H1 (cell line): ENCODE results near the gene BCAR3. TPM values are rescaled to one million over a fixed set of nuclear protein-coding genes. Genes with fewer than 3 reads are reported as not detected.

ENCODE experiments used
- CTCF ChIA-PET: fragments of 300-600 bp; sonication (Branson Sonifier 250); formaldehyde crosslinking; loops from one replicate; lab custom pipeline; 2021; ENCODE audit not compliant: partially characterized antibody; lab: Charles Lee
- POLR2A ChIA-PET: fragments of 300-600 bp; sonication (Branson Sonifier 250); formaldehyde crosslinking; loops from one replicate; lab custom pipeline; 2021; ENCODE audit warnings: inconsistent platforms; ENCODE audit not compliant: partially characterized antibody; lab: Charles Lee
- DNase-seq, 2 experiments: peaks; one replicate each; pipeline versions ENCODE4 v3.0.0 to v3.0.0-alpha.2; 2010 to 2022; ENCODE audit warnings: low spot score in 2 of 2, low read depth in 1 of 2, mixed read lengths in 1 of 2
- FAIRE-seq: peaks from 2 replicates; lab custom pipeline; 2011; peaks lifted over from hg19 to GRCh38; lab: Jason Lieb, UNC
- H2AFZ ChIP-seq: 2 replicates; pipeline ENCODE4 v1.8.1; 2012; ENCODE audit warnings: low read length, inconsistent platforms
- H2AK5ac ChIP-seq: 2 replicates; pipeline ENCODE4 v1.6.1; 2013; ENCODE audit warnings: low read depth, low read length
- H2BK120ac ChIP-seq: replicated peaks from 2 replicates; pipeline ENCODE3; 2013; ENCODE audit warnings: low read depth, low read length, inconsistent platforms
- H2BK12ac ChIP-seq: 2 replicates; pipeline ENCODE4 v1.6.1; 2013; ENCODE audit warnings: low read depth, low read length
- H2BK15ac ChIP-seq: 2 replicates; pipeline ENCODE4 v1.6.1; 2013; ENCODE audit warnings: low read length
- H2BK20ac ChIP-seq: 2 replicates; pipeline ENCODE4 v1.6.1; 2013; ENCODE audit warnings: low read length
- H2BK5ac ChIP-seq: 2 replicates; pipeline ENCODE4 v1.6.1; 2013; ENCODE audit warnings: low read depth, low read length
- H3K14ac ChIP-seq: 2 replicates; pipeline ENCODE4 v1.6.1; 2013; ENCODE audit warnings: inconsistent platforms; ENCODE audit not compliant: insufficient read length
- H3K18ac ChIP-seq: 2 replicates; pipeline ENCODE4 v1.6.1; 2013; ENCODE audit warnings: low read length; ENCODE audit errors: extremely low read depth
- H3K23ac ChIP-seq: 2 replicates; pipeline ENCODE4 v1.6.1; 2013; ENCODE audit warnings: inconsistent platforms; ENCODE audit not compliant: insufficient read length
- H3K23me2 ChIP-seq: 2 replicates; pipeline ENCODE4 v1.6.1; 2013; ENCODE audit warnings: low read depth, low read length
- H3K27ac ChIP-seq: 2 replicates; pipeline ENCODE4 v1.6.1; 2011; ENCODE audit warnings: low read depth, low read length, inconsistent platforms
- H3K27me3 ChIP-seq, 4 experiments: replicated peaks in 1 of 4; 1 replicate in 1 of 4; 2 replicates in 3 of 4; pipeline versions ENCODE4 v1.6.1 to v1.8.1; 2011 to 2013; ENCODE audit warnings: low read length in 3 of 4, mild to moderate bottlenecking in 3 of 4, inconsistent platforms in 2 of 4, mixed read lengths in 2 of 4, moderate library complexity in 1 of 4; ENCODE audit not compliant: control insufficient read depth in 3 of 4, insufficient read depth in 3 of 4; ENCODE audit errors: extremely low read depth in 1 of 4
- H3K36me3 ChIP-seq, 4 experiments: 2 replicates each; pipeline versions ENCODE4 v1.6.1 to v1.8.1; 2011 to 2013; ENCODE audit warnings: mild to moderate bottlenecking in 4 of 4, low read length in 3 of 4, moderate library complexity in 2 of 4, control low read depth in 1 of 4, inconsistent platforms in 1 of 4; ENCODE audit not compliant: insufficient read depth in 4 of 4, control insufficient read depth in 2 of 4
- H3K4ac ChIP-seq: replicated peaks from 2 replicates; pipeline ENCODE3; 2013; ENCODE audit warnings: low read length, low read depth, mixed read lengths, inconsistent platforms; ENCODE audit not compliant: insufficient read length
- H3K4me1 ChIP-seq, 4 experiments: replicated peaks in 1 of 4; 1 replicate in 1 of 4; 2 replicates in 3 of 4; pipeline versions ENCODE4 v1.6.1 to v1.8.1; 2011 to 2013; ENCODE audit warnings: low read length in 3 of 4, inconsistent platforms in 2 of 4, mixed read lengths in 1 of 4; ENCODE audit not compliant: insufficient read depth in 4 of 4, control insufficient read depth in 3 of 4
- H3K4me2 ChIP-seq, 2 experiments: 2 replicates each; pipeline versions ENCODE4 v1.6.1 to v1.8.1; 2011 to 2013; ENCODE audit warnings: low read depth in 2 of 2, low read length in 2 of 2, control low read depth in 1 of 2, inconsistent platforms in 1 of 2, mild to moderate bottlenecking in 1 of 2; ENCODE audit not compliant: insufficient read depth in 1 of 2
- H3K4me3 ChIP-seq, 4 experiments: fragments of 200-600, 300-600 bp in 1 of 4; sonication (generic), shearing (Covaris generic), sonication (Bioruptor Twin) in 1 of 4; 2 replicates each; pipeline versions ENCODE4 v1.5.1 to v1.8.1; 2011 to 2016; ENCODE audit warnings: low read length in 4 of 4, low read depth in 3 of 4, control low read depth in 2 of 4, inconsistent platforms in 2 of 4, mild to moderate bottlenecking in 2 of 4, mixed read lengths in 1 of 4, moderate library complexity in 1 of 4; ENCODE audit not compliant: insufficient read depth in 2 of 4; ENCODE audit errors: extremely low read depth in 1 of 4
- H3K56ac ChIP-seq: replicated peaks from 2 replicates; pipeline ENCODE3; 2013; ENCODE audit warnings: low read depth, mild to moderate bottlenecking, mixed read lengths, low read length, inconsistent platforms; ENCODE audit not compliant: insufficient read length
- H3K79me1 ChIP-seq: 2 replicates; pipeline ENCODE4 v1.6.1; 2013; ENCODE audit warnings: low read depth, low read length, control low read depth
- H3K79me2 ChIP-seq, 2 experiments: 2 replicates each; pipeline versions ENCODE4 v1.6.1 to v1.8.1; 2012 to 2013; ENCODE audit warnings: low read length in 2 of 2, mild to moderate bottlenecking in 2 of 2, inconsistent platforms in 1 of 2; ENCODE audit not compliant: insufficient read depth in 2 of 2, control insufficient read depth in 1 of 2
- H3K9ac ChIP-seq, 4 experiments: replicated peaks in 1 of 4; 1 replicate in 1 of 4; 2 replicates in 3 of 4; pipeline versions ENCODE4 v1.6.1 to v1.8.1; 2011 to 2013; ENCODE audit warnings: low read depth in 3 of 4, low read length in 3 of 4, control low read depth in 2 of 4, mild to moderate bottlenecking in 2 of 4, moderate library complexity in 2 of 4, inconsistent platforms in 1 of 4; ENCODE audit errors: extremely low read depth in 1 of 4
- H3K9me3 ChIP-seq, 2 experiments: 2 replicates each; pipeline versions ENCODE4 v1.6.1 to v1.8.1; 2012 to 2013; ENCODE audit warnings: mild to moderate bottlenecking in 2 of 2, moderate library complexity in 2 of 2, control low read depth in 1 of 2, inconsistent platforms in 1 of 2, low read depth in 1 of 2, low read length in 1 of 2, mixed read lengths in 1 of 2; ENCODE audit not compliant: insufficient read depth in 2 of 2
- H4K20me1 ChIP-seq, 2 experiments: replicated peaks in 1 of 2; 2 replicates each; pipeline versions ENCODE3 to v1.8.1; 2011 to 2013; ENCODE audit warnings: inconsistent platforms in 2 of 2, low read length in 2 of 2, mild to moderate bottlenecking in 1 of 2; ENCODE audit not compliant: insufficient read depth in 2 of 2, control insufficient read depth in 1 of 2
- H4K5ac ChIP-seq: 2 replicates; pipeline ENCODE4 v1.6.1; 2013; ENCODE audit warnings: low read length, low read depth, mixed read lengths, inconsistent platforms; ENCODE audit not compliant: insufficient read length
- H4K8ac ChIP-seq: 2 replicates; pipeline ENCODE4 v1.8.0; 2013; ENCODE audit warnings: mild to moderate bottlenecking, moderate library complexity, low read length, inconsistent platforms; ENCODE audit not compliant: insufficient read depth; ENCODE audit errors: extremely low read depth
- H4K91ac ChIP-seq: replicated peaks from 2 replicates; pipeline ENCODE3; 2013; ENCODE audit warnings: low read length, mixed read lengths, inconsistent platforms; ENCODE audit not compliant: insufficient read length
- BACH1 ChIP-seq: IDR thresholded peaks from 2 replicates; pipeline ENCODE4 v1.6.1; 2012; ENCODE audit warnings: low read length, improper control_type of control experiment
- CEBPB ChIP-seq: IDR thresholded peaks from 2 replicates; pipeline ENCODE4 v1.6.1; 2012; ENCODE audit warnings: low read depth, low read length
- RAD21 ChIP-seq, 2 experiments: IDR thresholded peaks in 1 of 2; conservative IDR thresholded peaks in 1 of 2; 2 replicates each; pipeline ENCODE4 v1.6.1; 2011; ENCODE audit warnings: low read depth in 2 of 2, low read length in 2 of 2, improper control_type of control experiment in 1 of 2, inconsistent platforms in 1 of 2, mild to moderate bottlenecking in 1 of 2, moderate library complexity in 1 of 2
- SAP30 ChIP-seq: fragments of 300-600 bp; sonication (generic); IDR thresholded peaks from 2 replicates; pipeline ENCODE4 v1.7.1; 2012; ENCODE audit warnings: low read length, moderate library complexity, mild to moderate bottlenecking, inconsistent platforms; ENCODE audit not compliant: insufficient read depth, insufficient replicate concordance
- WGBS, 2 experiments: shearing (Covaris generic) in 1 of 2; methylation state at CpG; one replicate each; pipeline versions ENCODE4 v1.1.6 to v1.1.7; 2013 to 2015; ENCODE audit warnings: low lambda C conversion rate in 2 of 2, mixed read lengths in 2 of 2, inconsistent platforms in 1 of 2, low coverage in 1 of 2, missing lambda C conversion rate in 1 of 2; ENCODE audit not compliant: insufficient replicate concordance in 2 of 2, insufficient coverage in 1 of 2, insufficient read length in 1 of 2; ENCODE audit errors: extremely low coverage in 1 of 2, missing lambda C conversion rate in 1 of 2; 5-methylcytosine and 5-hydroxymethylcytosine counted together
- polyA plus RNA-seq, 7 experiments: library from polyadenylated mRNA; depleted of rRNA in 3 of 7; stranded (reverse) in 5 of 7; unstranded in 2 of 7; fragments of >200 nt in 5 of 7; fragments of 200-250 nt in 2 of 7; gene quantifications; 1 replicate in 5 of 7; 2 replicates in 1 of 7; 4 replicates in 1 of 7; pipeline versions ENCODE4 v1.2.1 to v1.2.3, GENCODE V29; 2011 to 2013; ENCODE audit warnings: missing spikeins in 2 of 7, mixed read lengths in 2 of 7
- total RNA-seq: library from RNA; stranded (reverse); fragmentation: NEBNext Ultra II Directional; extraction: Animal tissue kit (Norgen Biotek cat#: 25700); gene quantifications from 2 replicates; pipeline ENCODE4 v1.2.1, GENCODE V29; 2021
- TF ChIP-seq, protein P1 (sequence below): IDR thresholded peaks from 2 replicates; pipeline ENCODE4 v1.6.1; 2012; ENCODE audit warnings: inconsistent platforms

The BCAR3 gene
- total and polyA plus RNA-seq, 2 of the 8 experiments (the other 6 are each of a cell fraction or from before 2014, with no cell fraction given) = 5.6 to 9.2 TPM

- Histone ChIP-seq H2BK12ac (no peak overlapping the region), H3K4ac (no peak overlapping the region), H3K36me3 (peaks cover 0 to 30% (median 8%) of the 10 kb centered on the region in 4 experiments; a peak in 4 of 8 replicates), H3K79me2 (no peaks in the 10 kb centered on the region), H3K27ac (no peak overlapping the region), H2BK20ac (no peak overlapping the region), H2BK5ac (no peak overlapping the region), H2AK5ac (no peak overlapping the region), H4K20me1 (peaks cover 3% of the 10 kb centered on the region in 2 experiments), H4K5ac (no peak overlapping the region), H4K8ac (no peak overlapping the region), H3K14ac (no peak overlapping the region), H3K4me1 (no peaks in the 10 kb centered on the region), H3K4me3 (no peak overlapping the region), H2BK120ac (no peak overlapping the region), H3K56ac (no peak overlapping the region), H3K9me3 (no peaks in the 10 kb centered on the region), H2AFZ (no peak overlapping the region), H3K9ac (no peak overlapping the region), H4K91ac (no peak overlapping the region)
- no peak for DNase-seq
- ChIA-PET CTCF (interaction anchor here (1.3 kb wide), 1 partner anchor 15 kb away, joined by 3 read pairs; no protein-coding TSS in a partner anchor), POLR2A (interaction anchor here (1.4 kb wide), 1 partner anchor 280 kb away, joined by 5 read pairs; no protein-coding TSS in a partner anchor)
- WGBS, 2 experiments = 87% methylated on average over 4 of the region's 4 CpGs; no CpG with 5 or more reads in 1 of the 2 experiments
- no peak for FAIRE-seq
- TF ChIP-seq RAD21 (IDR thresholded peaks at IDR 0.05 in 1 of 2, conservative IDR thresholded peaks at IDR 0.05 in 1 of 2; ENCODE audit: low read depth in 2 of 2, low read length in 2 of 2) (no peak), CEBPB (no peak), BACH1 (no peak), SAP30 (no peak)
- TF ChIP-seq, protein P1, sequence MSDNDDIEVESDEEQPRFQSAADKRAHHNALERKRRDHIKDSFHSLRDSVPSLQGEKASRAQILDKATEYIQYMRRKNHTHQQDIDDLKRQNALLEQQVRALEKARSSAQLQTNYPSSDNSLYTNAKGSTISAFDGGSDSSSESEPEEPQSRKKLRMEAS = no peak
- TF ChIP-seq, all 59 proteins: peak for 0
- no peak overlapping the region for H3K4me2 ChIP-seq
- H3K23ac ChIP-seq = no peak overlapping the region
- no peaks in the 10 kb centered on the region; the same call in 1 of the 2 replicates for H3K79me1 ChIP-seq
- H2BK15ac ChIP-seq = no peak overlapping the region
- no peaks in the 10 kb centered on the region for H3K23me2 ChIP-seq
- H3K27me3 ChIP-seq = no peaks in the 10 kb centered on the region
- H3K18ac ChIP-seq = no peak overlapping the region
Observed at GRCh38 chr1:93565496-93566206, 116.0 kb downstream of the BCAR3 start.
